H1 (cell line): ENCODE results near the gene USP37. TPM values are rescaled to one million over a fixed set of nuclear protein-coding genes. Genes with fewer than 3 reads are reported as not detected.

ENCODE experiments used
- CTCF ChIA-PET: fragments of 300-600 bp; sonication (Branson Sonifier 250); formaldehyde crosslinking; loops from one replicate; lab custom pipeline; 2021; ENCODE audit not compliant: partially characterized antibody; lab: Charles Lee
- POLR2A ChIA-PET: fragments of 300-600 bp; sonication (Branson Sonifier 250); formaldehyde crosslinking; loops from one replicate; lab custom pipeline; 2021; ENCODE audit warnings: inconsistent platforms; ENCODE audit not compliant: partially characterized antibody; lab: Charles Lee
- DNase-seq, 2 experiments: peaks; one replicate each; pipeline versions ENCODE4 v3.0.0 to v3.0.0-alpha.2; 2010 to 2022; ENCODE audit warnings: low spot score in 2 of 2, low read depth in 1 of 2, mixed read lengths in 1 of 2
- FAIRE-seq: peaks from 2 replicates; lab custom pipeline; 2011; peaks lifted over from hg19 to GRCh38; lab: Jason Lieb, UNC
- H2AFZ ChIP-seq: 2 replicates; pipeline ENCODE4 v1.8.1; 2012; ENCODE audit warnings: low read length, inconsistent platforms
- H2AK5ac ChIP-seq: 2 replicates; pipeline ENCODE4 v1.6.1; 2013; ENCODE audit warnings: low read depth, low read length
- H2BK120ac ChIP-seq: replicated peaks from 2 replicates; pipeline ENCODE3; 2013; ENCODE audit warnings: low read depth, low read length, inconsistent platforms
- H2BK12ac ChIP-seq: 2 replicates; pipeline ENCODE4 v1.6.1; 2013; ENCODE audit warnings: low read depth, low read length
- H2BK15ac ChIP-seq: 2 replicates; pipeline ENCODE4 v1.6.1; 2013; ENCODE audit warnings: low read length
- H2BK20ac ChIP-seq: 2 replicates; pipeline ENCODE4 v1.6.1; 2013; ENCODE audit warnings: low read length
- H2BK5ac ChIP-seq: 2 replicates; pipeline ENCODE4 v1.6.1; 2013; ENCODE audit warnings: low read depth, low read length
- H3K14ac ChIP-seq: 2 replicates; pipeline ENCODE4 v1.6.1; 2013; ENCODE audit warnings: inconsistent platforms; ENCODE audit not compliant: insufficient read length
- H3K18ac ChIP-seq: 2 replicates; pipeline ENCODE4 v1.6.1; 2013; ENCODE audit warnings: low read length; ENCODE audit errors: extremely low read depth
- H3K23ac ChIP-seq: 2 replicates; pipeline ENCODE4 v1.6.1; 2013; ENCODE audit warnings: inconsistent platforms; ENCODE audit not compliant: insufficient read length
- H3K23me2 ChIP-seq: 2 replicates; pipeline ENCODE4 v1.6.1; 2013; ENCODE audit warnings: low read depth, low read length
- H3K27ac ChIP-seq: 2 replicates; pipeline ENCODE4 v1.6.1; 2011; ENCODE audit warnings: low read depth, low read length, inconsistent platforms
- H3K27me3 ChIP-seq, 4 experiments: replicated peaks in 1 of 4; 1 replicate in 1 of 4; 2 replicates in 3 of 4; pipeline versions ENCODE4 v1.6.1 to v1.8.1; 2011 to 2013; ENCODE audit warnings: low read length in 3 of 4, mild to moderate bottlenecking in 3 of 4, inconsistent platforms in 2 of 4, mixed read lengths in 2 of 4, moderate library complexity in 1 of 4; ENCODE audit not compliant: control insufficient read depth in 3 of 4, insufficient read depth in 3 of 4; ENCODE audit errors: extremely low read depth in 1 of 4
- H3K36me3 ChIP-seq, 4 experiments: 2 replicates each; pipeline versions ENCODE4 v1.6.1 to v1.8.1; 2011 to 2013; ENCODE audit warnings: mild to moderate bottlenecking in 4 of 4, low read length in 3 of 4, moderate library complexity in 2 of 4, control low read depth in 1 of 4, inconsistent platforms in 1 of 4; ENCODE audit not compliant: insufficient read depth in 4 of 4, control insufficient read depth in 2 of 4
- H3K4ac ChIP-seq: replicated peaks from 2 replicates; pipeline ENCODE3; 2013; ENCODE audit warnings: low read length, low read depth, mixed read lengths, inconsistent platforms; ENCODE audit not compliant: insufficient read length
- H3K4me1 ChIP-seq, 4 experiments: replicated peaks in 1 of 4; 1 replicate in 1 of 4; 2 replicates in 3 of 4; pipeline versions ENCODE4 v1.6.1 to v1.8.1; 2011 to 2013; ENCODE audit warnings: low read length in 3 of 4, inconsistent platforms in 2 of 4, mixed read lengths in 1 of 4; ENCODE audit not compliant: insufficient read depth in 4 of 4, control insufficient read depth in 3 of 4
- H3K4me2 ChIP-seq, 2 experiments: 2 replicates each; pipeline versions ENCODE4 v1.6.1 to v1.8.1; 2011 to 2013; ENCODE audit warnings: low read depth in 2 of 2, low read length in 2 of 2, control low read depth in 1 of 2, inconsistent platforms in 1 of 2, mild to moderate bottlenecking in 1 of 2; ENCODE audit not compliant: insufficient read depth in 1 of 2
- H3K4me3 ChIP-seq, 4 experiments: fragments of 200-600, 300-600 bp in 1 of 4; sonication (generic), shearing (Covaris generic), sonication (Bioruptor Twin) in 1 of 4; 2 replicates each; pipeline versions ENCODE4 v1.5.1 to v1.8.1; 2011 to 2016; ENCODE audit warnings: low read length in 4 of 4, low read depth in 3 of 4, control low read depth in 2 of 4, inconsistent platforms in 2 of 4, mild to moderate bottlenecking in 2 of 4, mixed read lengths in 1 of 4, moderate library complexity in 1 of 4; ENCODE audit not compliant: insufficient read depth in 2 of 4; ENCODE audit errors: extremely low read depth in 1 of 4
- H3K56ac ChIP-seq: replicated peaks from 2 replicates; pipeline ENCODE3; 2013; ENCODE audit warnings: low read depth, mild to moderate bottlenecking, mixed read lengths, low read length, inconsistent platforms; ENCODE audit not compliant: insufficient read length
- H3K79me1 ChIP-seq: 2 replicates; pipeline ENCODE4 v1.6.1; 2013; ENCODE audit warnings: low read depth, low read length, control low read depth
- H3K79me2 ChIP-seq, 2 experiments: 2 replicates each; pipeline versions ENCODE4 v1.6.1 to v1.8.1; 2012 to 2013; ENCODE audit warnings: low read length in 2 of 2, mild to moderate bottlenecking in 2 of 2, inconsistent platforms in 1 of 2; ENCODE audit not compliant: insufficient read depth in 2 of 2, control insufficient read depth in 1 of 2
- H3K9ac ChIP-seq, 4 experiments: replicated peaks in 1 of 4; 1 replicate in 1 of 4; 2 replicates in 3 of 4; pipeline versions ENCODE4 v1.6.1 to v1.8.1; 2011 to 2013; ENCODE audit warnings: low read depth in 3 of 4, low read length in 3 of 4, control low read depth in 2 of 4, mild to moderate bottlenecking in 2 of 4, moderate library complexity in 2 of 4, inconsistent platforms in 1 of 4; ENCODE audit errors: extremely low read depth in 1 of 4
- H3K9me3 ChIP-seq, 2 experiments: 2 replicates each; pipeline versions ENCODE4 v1.6.1 to v1.8.1; 2012 to 2013; ENCODE audit warnings: mild to moderate bottlenecking in 2 of 2, moderate library complexity in 2 of 2, control low read depth in 1 of 2, inconsistent platforms in 1 of 2, low read depth in 1 of 2, low read length in 1 of 2, mixed read lengths in 1 of 2; ENCODE audit not compliant: insufficient read depth in 2 of 2
- H4K20me1 ChIP-seq, 2 experiments: replicated peaks in 1 of 2; 2 replicates each; pipeline versions ENCODE3 to v1.8.1; 2011 to 2013; ENCODE audit warnings: inconsistent platforms in 2 of 2, low read length in 2 of 2, mild to moderate bottlenecking in 1 of 2; ENCODE audit not compliant: insufficient read depth in 2 of 2, control insufficient read depth in 1 of 2
- H4K5ac ChIP-seq: 2 replicates; pipeline ENCODE4 v1.6.1; 2013; ENCODE audit warnings: low read length, low read depth, mixed read lengths, inconsistent platforms; ENCODE audit not compliant: insufficient read length
- H4K8ac ChIP-seq: 2 replicates; pipeline ENCODE4 v1.8.0; 2013; ENCODE audit warnings: mild to moderate bottlenecking, moderate library complexity, low read length, inconsistent platforms; ENCODE audit not compliant: insufficient read depth; ENCODE audit errors: extremely low read depth
- H4K91ac ChIP-seq: replicated peaks from 2 replicates; pipeline ENCODE3; 2013; ENCODE audit warnings: low read length, mixed read lengths, inconsistent platforms; ENCODE audit not compliant: insufficient read length
- CBX5 ChIP-seq: fragments of 300-800, 300-1000 bp; sonication (generic); IDR thresholded peaks from 2 replicates; pipeline ENCODE4 v1.7.1; 2016; ENCODE audit warnings: antibody characterized with exemption, low read length, low read depth
- CBX8 ChIP-seq: fragments of 300-800, 300-1000 bp; sonication (generic); IDR thresholded peaks from 2 replicates; pipeline ENCODE4 v1.7.1; 2016; ENCODE audit warnings: low read depth, low read length, borderline replicate concordance
- EZH2 ChIP-seq: fragments of 200-600 bp; sonication (generic); IDR thresholded peaks from 2 replicates; pipeline ENCODE4 v1.7.1; 2012; ENCODE audit warnings: low read depth, mild to moderate bottlenecking, moderate library complexity, low read length, inconsistent platforms; ENCODE audit not compliant: severe bottlenecking
- FOSL1 ChIP-seq: IDR thresholded peaks from 2 replicates; pipeline ENCODE4 v1.6.1; 2011; ENCODE audit warnings: mild to moderate bottlenecking, low read depth, low read length, moderate library complexity; ENCODE audit not compliant: insufficient read depth
- HDAC2 ChIP-seq, 2 experiments: fragments of 300-600 bp in 1 of 2; sonication (generic) in 1 of 2; IDR thresholded peaks; 2 replicates each; pipeline ENCODE4 v1.6.1; 2011 to 2012; ENCODE audit warnings: low read depth in 2 of 2, low read length in 2 of 2, mild to moderate bottlenecking in 2 of 2, moderate library complexity in 2 of 2, borderline replicate concordance in 1 of 2, inconsistent platforms in 1 of 2
- JUN ChIP-seq: IDR thresholded peaks from 2 replicates; pipeline ENCODE4 v1.6.1; 2011; ENCODE audit warnings: low read depth, mild to moderate bottlenecking, improper control_type of control experiment, low read length
- KDM1A ChIP-seq: fragments of 200-600, 300-600 bp; sonication (generic); IDR thresholded peaks from 2 replicates; pipeline ENCODE4 v1.7.1; 2016; ENCODE audit warnings: mild to moderate bottlenecking, low read length, borderline replicate concordance
- POLR2A ChIP-seq, 2 experiments: IDR thresholded peaks; 1 replicate in 1 of 2; 2 replicates in 1 of 2; pipeline ENCODE4 v1.6.1; 2011; ENCODE audit warnings: low read depth in 2 of 2, low read length in 2 of 2, mild to moderate bottlenecking in 2 of 2; ENCODE audit errors: control extremely low read depth in 1 of 2
- POU5F1 ChIP-seq: IDR thresholded peaks from 2 replicates; pipeline ENCODE4 v1.6.1; 2011; ENCODE audit warnings: low read depth, mild to moderate bottlenecking, low read length, moderate library complexity
- RNF2 ChIP-seq: fragments of 200-900, 300-1000 bp; sonication (generic); IDR thresholded peaks from 2 replicates; pipeline ENCODE4 v1.7.1; 2016; ENCODE audit warnings: borderline replicate concordance, low read depth, mild to moderate bottlenecking, antibody characterized with exemption, low read length; ENCODE audit not compliant: poor library complexity, severe bottlenecking; ENCODE audit errors: missing control alignments
- SIX5 ChIP-seq: IDR thresholded peaks from 2 replicates; pipeline ENCODE4 v1.6.1; 2011; ENCODE audit warnings: mild to moderate bottlenecking, low read depth, low read length
- WGBS, 2 experiments: shearing (Covaris generic) in 1 of 2; methylation state at CpG; one replicate each; pipeline versions ENCODE4 v1.1.6 to v1.1.7; 2013 to 2015; ENCODE audit warnings: low lambda C conversion rate in 2 of 2, mixed read lengths in 2 of 2, inconsistent platforms in 1 of 2, low coverage in 1 of 2, missing lambda C conversion rate in 1 of 2; ENCODE audit not compliant: insufficient replicate concordance in 2 of 2, insufficient coverage in 1 of 2, insufficient read length in 1 of 2; ENCODE audit errors: extremely low coverage in 1 of 2, missing lambda C conversion rate in 1 of 2; 5-methylcytosine and 5-hydroxymethylcytosine counted together
- polyA plus RNA-seq, 7 experiments: library from polyadenylated mRNA; depleted of rRNA in 3 of 7; stranded (reverse) in 5 of 7; unstranded in 2 of 7; fragments of >200 nt in 5 of 7; fragments of 200-250 nt in 2 of 7; gene quantifications; 1 replicate in 5 of 7; 2 replicates in 1 of 7; 4 replicates in 1 of 7; pipeline versions ENCODE4 v1.2.1 to v1.2.3, GENCODE V29; 2011 to 2013; ENCODE audit warnings: missing spikeins in 2 of 7, mixed read lengths in 2 of 7
- total RNA-seq: library from RNA; stranded (reverse); fragmentation: NEBNext Ultra II Directional; extraction: Animal tissue kit (Norgen Biotek cat#: 25700); gene quantifications from 2 replicates; pipeline ENCODE4 v1.2.1, GENCODE V29; 2021

The USP37 gene
- total and polyA plus RNA-seq, 2 of the 8 experiments (the other 6 are each of a cell fraction or from before 2014, with no cell fraction given) = 3.8 to 29.1 TPM

- ChIA-PET POLR2A (interaction anchor here (0.7 to 3.7 kb wide), 7 partner anchors 9 to 44 kb away, joined by 3 to 39 read pairs (median 4); no protein-coding TSS in a partner anchor), CTCF (interaction anchor here (0.7 to 3.0 kb wide), 10 partner anchors 9 to 214 kb away, joined by 3 to 17 read pairs (median 4); no protein-coding TSS in a partner anchor)
- H2AFZ ChIP-seq = peak within 1 kb of the TSS; percentile 69
- H2AK5ac ChIP-seq = no peak within 1 kb of the TSS
- H3K79me2 ChIP-seq = no peaks in the 10 kb centered on the region
- no peak for DNase-seq
- no peak within 1 kb of the TSS for H3K56ac ChIP-seq
- no peak for TF ChIP-seq KDM1A
- TF ChIP-seq POLR2A (IDR thresholded peaks at IDR 0.05; ENCODE audit: control extremely low read depth in 1 of 2, low read depth in 2 of 2, low read length in 2 of 2) = no peak
- no peak for TF ChIP-seq CBX5
- no peak for TF ChIP-seq EZH2
- no peak for TF ChIP-seq POU5F1
- no peak for TF ChIP-seq HDAC2 (IDR thresholded peaks at IDR 0.05; ENCODE audit: borderline replicate concordance in 1 of 2, low read depth in 2 of 2, low read length in 2 of 2)
- no peak for TF ChIP-seq JUN
- no peak for TF ChIP-seq SIX5
- no peak for TF ChIP-seq CBX8
- TF ChIP-seq FOSL1 = no peak
- no peak for TF ChIP-seq RNF2
- peak within 1 kb of the TSS in 1 of 4 experiments; percentile 32; a peak in 1 of 7 replicates for H3K9ac ChIP-seq
- H2BK120ac ChIP-seq = no peak within 1 kb of the TSS
- H4K8ac ChIP-seq = no peak within 1 kb of the TSS
- H3K4me3 ChIP-seq = no peak within 1 kb of the TSS
- H3K23ac ChIP-seq = no peak within 1 kb of the TSS
- H3K23me2 ChIP-seq = no peaks in the 10 kb centered on the region
- no peak within 1 kb of the TSS for H2BK15ac ChIP-seq
- H4K20me1 ChIP-seq = no peaks in the 10 kb centered on the region
- no peak within 1 kb of the TSS for H3K27ac ChIP-seq
- no peak within 1 kb of the TSS for H3K18ac ChIP-seq
- H3K4me2 ChIP-seq = peak within 1 kb of the TSS in 1 of 2 experiments; percentile 3; a peak in 2 of 4 replicates
- H4K5ac ChIP-seq = no peak within 1 kb of the TSS
- H3K4me1 ChIP-seq = peaks cover 0 to 4% (median 2%) of the 10 kb centered on the region in 4 experiments; a peak in 2 of 7 replicates
- FAIRE-seq = no peak
- H3K27me3 ChIP-seq = no peaks in the 10 kb centered on the region
- H2BK12ac ChIP-seq = no peak within 1 kb of the TSS
- no peak within 1 kb of the TSS for H3K14ac ChIP-seq
- no peak within 1 kb of the TSS for H2BK5ac ChIP-seq
- H3K79me1 ChIP-seq = no peaks in the 10 kb centered on the region
- H3K36me3 ChIP-seq = no peaks in the 10 kb centered on the region; a peak in 1 of 8 replicates
- H3K9me3 ChIP-seq = no peaks in the 10 kb centered on the region
- H4K91ac ChIP-seq = no peak within 1 kb of the TSS
- no peak within 1 kb of the TSS for H2BK20ac ChIP-seq
- H3K4ac ChIP-seq = no peak within 1 kb of the TSS
- 69% methylated on average over 8 of the region's 8 CpGs; no CpG with 5 or more reads in 1 of the 2 experiments for WGBS, 2 experiments
Observed at GRCh38 chr2:218607436-218608115, 39.4 kb upstream of the USP37 start, which contains the start of gene PLCD4. TSS of gene PLCD4 (plus strand) at chr2:218607899. CDS start at chr2:218615740, 7,841 bp downstream.
